Thoracic aorta (tissue), 2 donors: ENCODE measurements around the gene DAAM1. TPM values are rescaled to one million over a fixed set of nuclear protein-coding genes. Genes with fewer than 3 reads are reported as not detected.
A peak's percentile ranks its signal among the peaks of the same experiment; 100 is the strongest.

Experiments used
- ATAC-seq: fragments of 150-250 bp; one replicate; pipeline ENCODE4 v1.8.0; 2017; ENCODE audit warnings: low read depth; ENCODE audit not compliant: insufficient number of reproducible peaks, low FRiP score
- DNase-seq: peaks from one replicate; pipeline ENCODE4 v3.0.0-alpha.2; 2020; ENCODE audit warnings: low spot score
- H3K27ac ChIP-seq, 2 donors: fragments of 200-600 bp; sonication (generic); 1 replicate in 1 of 2; 2 replicates in 1 of 2; pipeline ENCODE4 v1.5.1; 2016; ENCODE audit warnings: mild to moderate bottlenecking in 2 of 2, moderate library complexity in 2 of 2
- H3K27me3 ChIP-seq: fragments of 200-600 bp; sonication (generic); replicated peaks from 2 replicates; pipeline ENCODE4 v1.6.0; 2016; ENCODE audit warnings: mild to moderate bottlenecking; ENCODE audit not compliant: insufficient read depth
- H3K36me3 ChIP-seq: fragments of 200-600 bp; sonication (generic); one replicate; pipeline ENCODE4 v1.5.1; 2016
- H3K4me1 ChIP-seq, 2 donors: fragments of 200-600 bp; sonication (generic); 1 replicate in 1 of 2; 2 replicates in 1 of 2; pipeline versions ENCODE4 v1.5.1 to v1.6.0; 2016; ENCODE audit warnings: low read depth in 2 of 2, mild to moderate bottlenecking in 1 of 2; ENCODE audit not compliant: control insufficient read depth in 1 of 2
- H3K4me3 ChIP-seq: fragments of 200-600 bp; sonication (generic); 2 replicates; pipeline ENCODE4 v1.5.1; 2016; ENCODE audit warnings: mild to moderate bottlenecking
- H3K9me3 ChIP-seq: fragments of 200-600 bp; sonication (generic); 2 replicates; pipeline ENCODE4 v1.5.1; 2016
- CTCF ChIP-seq: fragments of 200-600 bp; sonication (generic); IDR thresholded peaks from one replicate; pipeline ENCODE4 v1.5.1; 2019; ENCODE audit warnings: antibody characterized with exemption
- total RNA-seq, 2 donors: library from RNA; depleted of rRNA; stranded (reverse); fragments of >200 nt; gene quantifications; one replicate each; pipeline versions ENCODE4 v1.1.0 to v1.2.3, GENCODE V29; 2016

Gene DAAM1
- total RNA-seq, 2 donors from 2014 or later, result 35.9 to 56.6 TPM

DNA sequence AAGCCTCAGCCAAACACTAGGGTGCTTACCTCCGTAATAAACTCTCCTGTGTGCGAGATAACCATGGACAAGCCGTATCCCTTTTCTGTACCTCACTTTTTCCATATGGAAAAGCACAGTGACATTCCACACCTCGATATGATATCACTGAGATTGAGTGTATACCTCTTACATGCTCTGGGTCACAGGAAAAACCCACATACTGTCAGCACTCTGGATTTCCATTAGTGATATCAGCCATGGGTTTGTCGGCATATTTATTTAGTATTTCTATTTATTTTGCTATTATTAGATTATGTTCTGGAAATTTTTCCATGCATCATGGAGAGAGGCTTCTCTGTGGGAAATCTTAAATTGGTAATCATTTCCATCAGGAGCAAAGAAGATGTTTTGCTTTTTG lies 28.0 kb upstream of the DAAM1 start:
- H3K27me3 ChIP-seq, result no peaks in the 10 kb centered on the region
- no peaks in the 10 kb centered on the region for H3K9me3 ChIP-seq
- peaks cover 11 to 28% of the 10 kb centered on the region in 2 donors for H3K4me1 ChIP-seq
- H3K4me3 ChIP-seq, result no peak overlapping the region
- DNase-seq (no peak), ATAC-seq (no peak)
- no peak for TF ChIP-seq CTCF
- no peaks in the 10 kb centered on the region for H3K36me3 ChIP-seq
- peak overlapping the region in 1 of 2 donors; percentile 6 for H3K27ac ChIP-seq

- no peaks in the 10 kb centered on the region for H3K36me3 ChIP-seq
- DNase-seq (no peak), ATAC-seq (peak; percentile 84)
- H3K27ac ChIP-seq, result peak overlapping the region; percentile 36 to 52
- H3K9me3 ChIP-seq, result no peaks in the 10 kb centered on the region
- H3K4me1 ChIP-seq, result peaks cover 11 to 28% of the 10 kb centered on the region in 2 donors
- no peak for TF ChIP-seq CTCF
- H3K27me3 ChIP-seq, result no peaks in the 10 kb centered on the region
- peak overlapping the region; percentile 47 for H3K4me3 ChIP-seq
These were observed 26.8 kb upstream of the DAAM1 start for GRCh38 chr14:59161561-59162175.

- no peak for TF ChIP-seq CTCF
- H3K9me3 ChIP-seq, result no peaks in the 10 kb centered on the region
- no peaks in the 10 kb centered on the region for H3K36me3 ChIP-seq
- no peaks in the 10 kb centered on the region for H3K27me3 ChIP-seq
- peaks cover 11 to 18% of the 10 kb centered on the region in 2 donors for H3K4me1 ChIP-seq
- no peak for ATAC-seq
- DNase-seq, result no peak
- H3K27ac ChIP-seq, result no peak overlapping the region
- H3K4me3 ChIP-seq, result no peak overlapping the region
These were observed 22.2 kb upstream of the DAAM1 start for GRCh38 chr14:59166258-59166657.

GRCh38 chr14:59175404-59175803 lies 13.1 kb upstream of the DAAM1 start:
- no peak overlapping the region for H3K27ac ChIP-seq
- TF ChIP-seq CTCF, result no peak
- DNase-seq (no peak), ATAC-seq (no peak)
- H3K36me3 ChIP-seq, result no peaks in the 10 kb centered on the region
- peaks cover 10 to 21% of the 10 kb centered on the region in 2 donors for H3K4me1 ChIP-seq
- no peaks in the 10 kb centered on the region for H3K9me3 ChIP-seq
- H3K4me3 ChIP-seq, result no peak overlapping the region
- no peaks in the 10 kb centered on the region for H3K27me3 ChIP-seq

DNA sequence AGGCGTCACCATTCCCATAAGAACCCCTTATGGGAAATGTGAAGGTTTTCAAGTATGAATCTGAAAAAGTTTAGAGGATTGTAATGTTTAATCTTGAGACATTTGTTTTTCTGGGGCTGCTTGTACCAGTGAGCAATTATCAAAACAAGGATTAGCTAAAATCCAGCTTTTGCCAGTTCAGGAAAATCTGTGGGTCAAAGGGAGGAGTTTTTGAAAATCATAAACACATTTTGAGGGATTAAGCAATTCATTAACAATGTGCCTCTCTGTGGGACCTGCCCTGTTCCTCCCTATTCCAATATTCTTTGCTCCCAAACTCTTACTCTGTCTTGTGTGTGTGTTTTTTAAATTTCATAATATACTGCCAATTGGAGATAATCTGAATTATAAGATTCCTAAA lies 11.7 kb upstream of the DAAM1 start:
- no peaks in the 10 kb centered on the region for H3K36me3 ChIP-seq
- peak overlapping the region; percentile 37 to 66 for H3K27ac ChIP-seq
- DNase-seq (no peak), ATAC-seq (peak; percentile 21)
- no peaks in the 10 kb centered on the region for H3K9me3 ChIP-seq
- no peak overlapping the region for H3K4me3 ChIP-seq
- H3K27me3 ChIP-seq, result no peaks in the 10 kb centered on the region
- TF ChIP-seq CTCF, result no peak
- H3K4me1 ChIP-seq, result peaks cover 10 to 21% of the 10 kb centered on the region in 2 donors
